ENCODE results near the gene SPOCK1. TPM values are rescaled to one million over a fixed set of nuclear protein-coding genes. Genes with fewer than 3 reads are reported as not detected.

SPOCK1 gene
- total and polyA plus RNA-seq, 9 of the 15 experiments (the other 6 are each of a cell fraction or from before 2014, with no cell fraction given): 0.01 to 0.35 (median 0.04) TPM; not detected in 6

GRCh38 chr5:137262818-137263217 is 236.3 kb downstream of the SPOCK1 start:
- no peak for TF ChIP-seq NFATC3 (IDR thresholded peaks at IDR 0.05)
- peak; percentile 71 for TF ChIP-seq RBM25 (IDR thresholded peaks at IDR 0.05; ENCODE audit: low read depth, low read length, severe bottlenecking)
- no peaks in the 10 kb centered on the region for H4K20me1 ChIP-seq (replicated peaks; ENCODE audit: control insufficient read depth, insufficient read depth, low read length)
- POLR2A ChIA-PET: no interaction called here
- no peak for DNase-seq (ENCODE audit: extremely low read depth in 1 of 4, low spot score in 3 of 4)
- ATAC-seq: no peak
- BruUV-seq (replicated peaks): no TSS peak
- H3K27me3 ChIP-seq (ENCODE audit: control insufficient read depth in 2 of 2, insufficient read depth in 2 of 2, low read length in 2 of 2): no peaks in the 10 kb centered on the region
- H3K4me2 ChIP-seq (ENCODE audit: insufficient read depth, low read length): no peak overlapping the region
- in situ Hi-C loops (cut with MboI) (no loop called here), intact Hi-C loops (cut with micrococcal nuclease) (no loop called here)
- no peak for FAIRE-seq
- H3K4me3 ChIP-seq: no peak overlapping the region
- no peaks in the 10 kb centered on the region for H3K36me3 ChIP-seq (ENCODE audit: control insufficient read depth, insufficient read depth, low read length)
- H2AFZ ChIP-seq (ENCODE audit: low read depth, low read length): no peak overlapping the region
- H3K79me2 ChIP-seq (ENCODE audit: control insufficient read depth, insufficient read depth, low read length): no peaks in the 10 kb centered on the region
- no peaks in the 10 kb centered on the region for H3K9me1 ChIP-seq (ENCODE audit: control insufficient read depth, insufficient read depth, low read length)
- H3K9me3 ChIP-seq (replicated peaks; ENCODE audit: control insufficient read depth, insufficient read depth, low read depth, low read length): no peaks in the 10 kb centered on the region
- no peak overlapping the region for H3K27ac ChIP-seq (ENCODE audit: extremely low read depth, low read depth, low read length)
- no peak overlapping the region for H3K9ac ChIP-seq (ENCODE audit: insufficient read depth in 1 of 2, low read depth in 2 of 2, low read length in 2 of 2)
- CTCF ChIA-PET (ENCODE audit: low intra/inter-chr PET ratio): no interaction called here
- H3K4me1 ChIP-seq (replicated peaks in 1 of 2; ENCODE audit: control insufficient read depth in 2 of 2, insufficient read depth in 2 of 2, low read length in 2 of 2): no peaks in the 10 kb centered on the region

- no peak for DNase-seq (ENCODE audit: extremely low read depth in 1 of 4, low spot score in 3 of 4)
- Histone ChIP-seq H4K20me1 (replicated peaks; ENCODE audit: control insufficient read depth, insufficient read depth, low read length) (no peaks in the 10 kb centered on the region), H2AFZ (ENCODE audit: low read depth, low read length) (no peak overlapping the region), H3K79me2 (ENCODE audit: control insufficient read depth, insufficient read depth, low read length) (no peaks in the 10 kb centered on the region), H3K9me1 (ENCODE audit: control insufficient read depth, insufficient read depth, low read length) (no peaks in the 10 kb centered on the region), H3K27me3 (ENCODE audit: control insufficient read depth in 2 of 2, insufficient read depth in 2 of 2, low read length in 2 of 2) (no peaks in the 10 kb centered on the region; a peak in 1 of 5 replicates), H3K36me3 (ENCODE audit: control insufficient read depth, insufficient read depth, low read length) (no peaks in the 10 kb centered on the region), H3K9ac (ENCODE audit: insufficient read depth in 1 of 2, low read depth in 2 of 2, low read length in 2 of 2) (no peak overlapping the region), H3K27ac (ENCODE audit: extremely low read depth, low read depth, low read length) (no peak overlapping the region), H3K4me1 (replicated peaks in 1 of 2; ENCODE audit: control insufficient read depth in 2 of 2, insufficient read depth in 2 of 2, low read length in 2 of 2) (no peaks in the 10 kb centered on the region), H3K9me3 (replicated peaks; ENCODE audit: control insufficient read depth, insufficient read depth, low read depth, low read length) (no peaks in the 10 kb centered on the region), H3K4me2 (ENCODE audit: insufficient read depth, low read length) (no peak overlapping the region), H3K4me3 (no peak overlapping the region)
- POLR2A ChIA-PET: no interaction called here
- intact Hi-C loops (cut with micrococcal nuclease) (no loop called here), in situ Hi-C loops (cut with MboI) (no loop called here)
- 2% methylated on average over 5 of the region's 5 CpGs for WGBS (ENCODE audit: insufficient coverage, low coverage, missing lambda C conversion rate)
- FAIRE-seq: no peak
- no peak for ATAC-seq
- no TSS peak for BruUV-seq (replicated peaks)
- CTCF ChIA-PET (ENCODE audit: low intra/inter-chr PET ratio): no interaction called here
- no peak for TF ChIP-seq MEIS2 (IDR thresholded peaks at IDR 0.05; ENCODE audit: partially characterized antibody)
- TF ChIP-seq CBX1 (IDR thresholded peaks at IDR 0.05; ENCODE audit: low read depth): no peak
- no peak for TF ChIP-seq ZNF165 (CRISPR knock-in tag; IDR thresholded peaks at IDR 0.05; ENCODE audit: borderline replicate concordance)
- TF ChIP-seq, protein P1, sequence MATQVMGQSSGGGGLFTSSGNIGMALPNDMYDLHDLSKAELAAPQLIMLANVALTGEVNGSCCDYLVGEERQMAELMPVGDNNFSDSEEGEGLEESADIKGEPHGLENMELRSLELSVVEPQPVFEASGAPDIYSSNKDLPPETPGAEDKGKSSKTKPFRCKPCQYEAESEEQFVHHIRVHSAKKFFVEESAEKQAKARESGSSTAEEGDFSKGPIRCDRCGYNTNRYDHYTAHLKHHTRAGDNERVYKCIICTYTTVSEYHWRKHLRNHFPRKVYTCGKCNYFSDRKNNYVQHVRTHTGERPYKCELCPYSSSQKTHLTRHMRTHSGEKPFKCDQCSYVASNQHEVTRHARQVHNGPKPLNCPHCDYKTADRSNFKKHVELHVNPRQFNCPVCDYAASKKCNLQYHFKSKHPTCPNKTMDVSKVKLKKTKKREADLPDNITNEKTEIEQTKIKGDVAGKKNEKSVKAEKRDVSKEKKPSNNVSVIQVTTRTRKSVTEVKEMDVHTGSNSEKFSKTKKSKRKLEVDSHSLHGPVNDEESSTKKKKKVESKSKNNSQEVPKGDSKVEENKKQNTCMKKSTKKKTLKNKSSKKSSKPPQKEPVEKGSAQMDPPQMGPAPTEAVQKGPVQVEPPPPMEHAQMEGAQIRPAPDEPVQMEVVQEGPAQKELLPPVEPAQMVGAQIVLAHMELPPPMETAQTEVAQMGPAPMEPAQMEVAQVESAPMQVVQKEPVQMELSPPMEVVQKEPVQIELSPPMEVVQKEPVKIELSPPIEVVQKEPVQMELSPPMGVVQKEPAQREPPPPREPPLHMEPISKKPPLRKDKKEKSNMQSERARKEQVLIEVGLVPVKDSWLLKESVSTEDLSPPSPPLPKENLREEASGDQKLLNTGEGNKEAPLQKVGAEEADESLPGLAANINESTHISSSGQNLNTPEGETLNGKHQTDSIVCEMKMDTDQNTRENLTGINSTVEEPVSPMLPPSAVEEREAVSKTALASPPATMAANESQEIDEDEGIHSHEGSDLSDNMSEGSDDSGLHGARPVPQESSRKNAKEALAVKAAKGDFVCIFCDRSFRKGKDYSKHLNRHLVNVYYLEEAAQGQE (IDR thresholded peaks at IDR 0.05; ENCODE audit: borderline replicate concordance): no peak
- TF ChIP-seq, protein P1 (CRISPR knock-in tag; IDR thresholded peaks at IDR 0.05; ENCODE audit: low read depth): no peak
Observed at GRCh38 chr5:137260820-137261695, 238.1 kb downstream of the SPOCK1 start.
